GM12878 (cell line): ENCODE data around the gene FCHSD2. TPM values are rescaled to one million over a fixed set of nuclear protein-coding genes. Genes with fewer than 3 reads are reported as not detected.

Experiments used
- CHD4 ChIP-seq: fragments of 200-600 bp; sonication (generic); IDR thresholded peaks from 2 replicates; pipeline ENCODE4 v1.6.1; 2016; ENCODE audit warnings: mild to moderate bottlenecking
- ETV6 ChIP-seq, 2 experiments: fragments of 450-650 bp in 1 of 2; IDR thresholded peaks in 1 of 2; conservative IDR thresholded peaks in 1 of 2; 2 replicates each; pipeline ENCODE4 v1.6.1; 2014; ENCODE audit warnings: antibody characterized with exemption in 1 of 2, borderline replicate concordance in 1 of 2, low read depth in 1 of 2, mild to moderate bottlenecking in 1 of 2, moderate library complexity in 1 of 2
- LARP7 ChIP-seq: fragments of 450-650 bp; IDR thresholded peaks from 2 replicates; pipeline ENCODE4 v1.6.1; 2017; ENCODE audit warnings: mild to moderate bottlenecking
- MYC ChIP-seq: IDR thresholded peaks from 2 replicates; pipeline ENCODE4 v1.6.1; 2011; ENCODE audit warnings: mild to moderate bottlenecking, low read length, moderate library complexity, inconsistent platforms; ENCODE audit not compliant: insufficient read depth, insufficient replicate concordance, insufficient read length, severe bottlenecking
- NBN ChIP-seq: fragments of 450-650 bp; IDR thresholded peaks from 2 replicates; pipeline ENCODE4 v1.6.1; 2016
- NR2C1 ChIP-seq: fragments of 450-650 bp; IDR thresholded peaks from 2 replicates; pipeline ENCODE4 v1.6.1; 2017; ENCODE audit warnings: antibody characterized with exemption, mild to moderate bottlenecking, moderate library complexity
- POU2F2 ChIP-seq: IDR thresholded peaks from 3 replicates; pipeline ENCODE4 v1.6.1; 2011; ENCODE audit warnings: low read depth, mild to moderate bottlenecking, low read length, borderline replicate concordance
- STAT1 ChIP-seq: fragments of 450-650 bp; conservative IDR thresholded peaks from 2 replicates; pipeline ENCODE4 v1.6.1; 2014; ENCODE audit warnings: antibody characterized with exemption, mild to moderate bottlenecking
- TARDBP ChIP-seq: IDR thresholded peaks from 2 replicates; pipeline ENCODE4 v1.6.1; 2016; ENCODE audit warnings: borderline replicate concordance
- ZNF274 ChIP-seq: IDR thresholded peaks from one replicate; pipeline ENCODE4 v1.8.0; 2011; ENCODE audit not compliant: insufficient read length, insufficient read depth
- ZNF384 ChIP-seq: IDR thresholded peaks from 2 replicates; pipeline ENCODE4 v1.6.1; 2012; ENCODE audit warnings: low read depth, mild to moderate bottlenecking, low read length, improper control_type of control experiment, borderline replicate concordance
- polyA plus RNA-seq, 11 experiments: library from polyadenylated mRNA; depleted of rRNA in 4 of 11; unstranded in 6 of 11; stranded (reverse) in 5 of 11; fragments of >200 nt; fragmentation: Nextera tagmentation in 4 of 11; fragmentation: Illumina TruSeq in 1 of 11; extraction: Ambion mirVana in 4 of 11; extraction: Trizol in 1 of 11; gene quantifications; 1 replicate in 1 of 11; 2 replicates in 10 of 11; pipeline versions ENCODE4 v1.2.1 to v1.2.3, GENCODE V29; 2011 to 2016; ENCODE audit warnings: inconsistent platforms in 2 of 11, missing spikeins in 2 of 11, low read depth in 1 of 11
- total RNA-seq, 4 experiments: library from RNA; depleted of rRNA in 3 of 4; stranded (reverse); fragments of >200 nt in 3 of 4; fragmentation: Illumina TruSeq in 1 of 4; extraction: Trizol in 1 of 4; gene quantifications; 2 replicates each; pipeline versions ENCODE4 v1.2.1 to v1.2.3, GENCODE V29; 2013 to 2021
- TF ChIP-seq, protein P1 (sequence below): IDR thresholded peaks from 2 replicates; pipeline ENCODE4 v1.6.1; 2012; ENCODE audit warnings: low read depth, low read length, improper control_type of control experiment
- TF ChIP-seq, protein P2 (sequence below): fragments of 450-650 bp; IDR thresholded peaks from 2 replicates; pipeline ENCODE4 v1.6.1; 2017; ENCODE audit warnings: antibody characterized with exemption, mild to moderate bottlenecking, moderate library complexity
- TF ChIP-seq, protein P3 (sequence below): fragments of 450-650 bp; IDR thresholded peaks from 2 replicates; pipeline ENCODE4 v1.6.1; 2017; ENCODE audit warnings: mild to moderate bottlenecking
- TF ChIP-seq, protein P4 (sequence below): IDR thresholded peaks from 2 replicates; pipeline ENCODE4 v1.6.1; 2012; ENCODE audit warnings: improper control_type of control experiment, low read depth, low read length; ENCODE audit not compliant: insufficient replicate concordance

FCHSD2 gene
- total and polyA plus RNA-seq, 10 of the 15 experiments (the other 5 are each of a cell fraction or from before 2014, with no cell fraction given): 13.2 to 89.8 (median 47.8) TPM

DNA sequence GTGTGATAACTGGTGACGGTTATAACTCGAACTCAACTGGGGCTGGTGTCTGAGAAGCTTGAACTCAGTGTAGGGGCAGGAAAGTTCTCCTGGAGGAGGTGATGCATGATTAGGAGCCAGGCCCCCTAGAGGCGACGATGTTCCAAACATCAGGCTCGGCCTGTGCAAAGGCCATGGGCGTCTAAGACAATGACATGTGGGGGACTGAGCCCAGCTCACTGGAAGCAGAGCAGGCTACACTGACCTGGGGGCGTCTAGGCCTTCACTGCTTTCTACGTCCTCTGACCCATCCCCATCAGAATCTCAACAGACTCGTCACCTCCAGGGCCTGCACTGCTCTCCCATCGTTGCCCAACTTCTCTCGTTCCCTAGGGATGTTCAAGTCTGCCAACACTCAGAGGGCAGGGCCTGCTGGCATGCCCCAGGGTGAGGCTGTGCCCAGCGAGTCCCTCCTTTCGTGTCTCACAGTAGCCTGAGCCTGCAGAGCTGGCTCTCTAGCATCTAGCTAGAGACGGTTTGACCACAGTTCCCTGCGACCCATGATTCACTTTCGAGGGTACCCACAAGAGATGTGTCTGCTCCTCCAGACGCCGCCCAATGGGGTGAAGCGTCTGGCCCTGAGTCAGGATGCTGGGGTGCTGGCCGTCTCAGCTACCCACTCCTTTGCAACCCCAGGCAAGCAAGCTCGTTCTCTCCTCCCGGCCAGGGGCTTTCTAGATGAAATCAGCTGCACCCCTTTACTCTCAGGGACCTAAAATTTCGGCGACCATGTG is 329.0 kb downstream of the FCHSD2 start (continued):
- TF ChIP-seq, protein P1, sequence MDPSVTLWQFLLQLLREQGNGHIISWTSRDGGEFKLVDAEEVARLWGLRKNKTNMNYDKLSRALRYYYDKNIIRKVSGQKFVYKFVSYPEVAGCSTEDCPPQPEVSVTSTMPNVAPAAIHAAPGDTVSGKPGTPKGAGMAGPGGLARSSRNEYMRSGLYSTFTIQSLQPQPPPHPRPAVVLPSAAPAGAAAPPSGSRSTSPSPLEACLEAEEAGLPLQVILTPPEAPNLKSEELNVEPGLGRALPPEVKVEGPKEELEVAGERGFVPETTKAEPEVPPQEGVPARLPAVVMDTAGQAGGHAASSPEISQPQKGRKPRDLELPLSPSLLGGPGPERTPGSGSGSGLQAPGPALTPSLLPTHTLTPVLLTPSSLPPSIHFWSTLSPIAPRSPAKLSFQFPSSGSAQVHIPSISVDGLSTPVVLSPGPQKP: no peak
- 0 out of 2 replicates have a peak, but pooled peaks have one; percentile 63 for TF ChIP-seq LARP7
- peak; percentile 31; the same call in 1 of the 3 replicates for TF ChIP-seq POU2F2
- no peak for TF ChIP-seq TARDBP
- TF ChIP-seq MYC: no peak
- no peak for TF ChIP-seq ZNF384
- no peak for TF ChIP-seq CHD4
- TF ChIP-seq ETV6 (conservative IDR thresholded peaks at IDR 0.05 in 1 of 2, IDR thresholded peaks at IDR 0.05 in 1 of 2; ENCODE audit: borderline replicate concordance in 1 of 2, low read depth in 1 of 2): no peak
- TF ChIP-seq, protein P2, sequence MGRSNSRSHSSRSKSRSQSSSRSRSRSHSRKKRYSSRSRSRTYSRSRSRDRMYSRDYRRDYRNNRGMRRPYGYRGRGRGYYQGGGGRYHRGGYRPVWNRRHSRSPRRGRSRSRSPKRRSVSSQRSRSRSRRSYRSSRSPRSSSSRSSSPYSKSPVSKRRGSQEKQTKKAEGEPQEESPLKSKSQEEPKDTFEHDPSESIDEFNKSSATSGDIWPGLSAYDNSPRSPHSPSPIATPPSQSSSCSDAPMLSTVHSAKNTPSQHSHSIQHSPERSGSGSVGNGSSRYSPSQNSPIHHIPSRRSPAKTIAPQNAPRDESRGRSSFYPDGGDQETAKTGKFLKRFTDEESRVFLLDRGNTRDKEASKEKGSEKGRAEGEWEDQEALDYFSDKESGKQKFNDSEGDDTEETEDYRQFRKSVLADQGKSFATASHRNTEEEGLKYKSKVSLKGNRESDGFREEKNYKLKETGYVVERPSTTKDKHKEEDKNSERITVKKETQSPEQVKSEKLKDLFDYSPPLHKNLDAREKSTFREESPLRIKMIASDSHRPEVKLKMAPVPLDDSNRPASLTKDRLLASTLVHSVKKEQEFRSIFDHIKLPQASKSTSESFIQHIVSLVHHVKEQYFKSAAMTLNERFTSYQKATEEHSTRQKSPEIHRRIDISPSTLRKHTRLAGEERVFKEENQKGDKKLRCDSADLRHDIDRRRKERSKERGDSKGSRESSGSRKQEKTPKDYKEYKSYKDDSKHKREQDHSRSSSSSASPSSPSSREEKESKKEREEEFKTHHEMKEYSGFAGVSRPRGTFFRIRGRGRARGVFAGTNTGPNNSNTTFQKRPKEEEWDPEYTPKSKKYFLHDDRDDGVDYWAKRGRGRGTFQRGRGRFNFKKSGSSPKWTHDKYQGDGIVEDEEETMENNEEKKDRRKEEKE: no peak
- TF ChIP-seq STAT1: no peak
- TF ChIP-seq, protein P3, sequence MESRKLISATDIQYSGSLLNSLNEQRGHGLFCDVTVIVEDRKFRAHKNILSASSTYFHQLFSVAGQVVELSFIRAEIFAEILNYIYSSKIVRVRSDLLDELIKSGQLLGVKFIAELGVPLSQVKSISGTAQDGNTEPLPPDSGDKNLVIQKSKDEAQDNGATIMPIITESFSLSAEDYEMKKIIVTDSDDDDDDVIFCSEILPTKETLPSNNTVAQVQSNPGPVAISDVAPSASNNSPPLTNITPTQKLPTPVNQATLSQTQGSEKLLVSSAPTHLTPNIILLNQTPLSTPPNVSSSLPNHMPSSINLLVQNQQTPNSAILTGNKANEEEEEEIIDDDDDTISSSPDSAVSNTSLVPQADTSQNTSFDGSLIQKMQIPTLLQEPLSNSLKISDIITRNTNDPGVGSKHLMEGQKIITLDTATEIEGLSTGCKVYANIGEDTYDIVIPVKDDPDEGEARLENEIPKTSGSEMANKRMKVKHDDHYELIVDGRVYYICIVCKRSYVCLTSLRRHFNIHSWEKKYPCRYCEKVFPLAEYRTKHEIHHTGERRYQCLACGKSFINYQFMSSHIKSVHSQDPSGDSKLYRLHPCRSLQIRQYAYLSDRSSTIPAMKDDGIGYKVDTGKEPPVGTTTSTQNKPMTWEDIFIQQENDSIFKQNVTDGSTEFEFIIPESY: no peak
- no peak for TF ChIP-seq NR2C1
- TF ChIP-seq ZNF274: no peak
- peak; percentile 28; the same call in 1 of the 2 replicates for TF ChIP-seq NBN
- TF ChIP-seq, protein P4, sequence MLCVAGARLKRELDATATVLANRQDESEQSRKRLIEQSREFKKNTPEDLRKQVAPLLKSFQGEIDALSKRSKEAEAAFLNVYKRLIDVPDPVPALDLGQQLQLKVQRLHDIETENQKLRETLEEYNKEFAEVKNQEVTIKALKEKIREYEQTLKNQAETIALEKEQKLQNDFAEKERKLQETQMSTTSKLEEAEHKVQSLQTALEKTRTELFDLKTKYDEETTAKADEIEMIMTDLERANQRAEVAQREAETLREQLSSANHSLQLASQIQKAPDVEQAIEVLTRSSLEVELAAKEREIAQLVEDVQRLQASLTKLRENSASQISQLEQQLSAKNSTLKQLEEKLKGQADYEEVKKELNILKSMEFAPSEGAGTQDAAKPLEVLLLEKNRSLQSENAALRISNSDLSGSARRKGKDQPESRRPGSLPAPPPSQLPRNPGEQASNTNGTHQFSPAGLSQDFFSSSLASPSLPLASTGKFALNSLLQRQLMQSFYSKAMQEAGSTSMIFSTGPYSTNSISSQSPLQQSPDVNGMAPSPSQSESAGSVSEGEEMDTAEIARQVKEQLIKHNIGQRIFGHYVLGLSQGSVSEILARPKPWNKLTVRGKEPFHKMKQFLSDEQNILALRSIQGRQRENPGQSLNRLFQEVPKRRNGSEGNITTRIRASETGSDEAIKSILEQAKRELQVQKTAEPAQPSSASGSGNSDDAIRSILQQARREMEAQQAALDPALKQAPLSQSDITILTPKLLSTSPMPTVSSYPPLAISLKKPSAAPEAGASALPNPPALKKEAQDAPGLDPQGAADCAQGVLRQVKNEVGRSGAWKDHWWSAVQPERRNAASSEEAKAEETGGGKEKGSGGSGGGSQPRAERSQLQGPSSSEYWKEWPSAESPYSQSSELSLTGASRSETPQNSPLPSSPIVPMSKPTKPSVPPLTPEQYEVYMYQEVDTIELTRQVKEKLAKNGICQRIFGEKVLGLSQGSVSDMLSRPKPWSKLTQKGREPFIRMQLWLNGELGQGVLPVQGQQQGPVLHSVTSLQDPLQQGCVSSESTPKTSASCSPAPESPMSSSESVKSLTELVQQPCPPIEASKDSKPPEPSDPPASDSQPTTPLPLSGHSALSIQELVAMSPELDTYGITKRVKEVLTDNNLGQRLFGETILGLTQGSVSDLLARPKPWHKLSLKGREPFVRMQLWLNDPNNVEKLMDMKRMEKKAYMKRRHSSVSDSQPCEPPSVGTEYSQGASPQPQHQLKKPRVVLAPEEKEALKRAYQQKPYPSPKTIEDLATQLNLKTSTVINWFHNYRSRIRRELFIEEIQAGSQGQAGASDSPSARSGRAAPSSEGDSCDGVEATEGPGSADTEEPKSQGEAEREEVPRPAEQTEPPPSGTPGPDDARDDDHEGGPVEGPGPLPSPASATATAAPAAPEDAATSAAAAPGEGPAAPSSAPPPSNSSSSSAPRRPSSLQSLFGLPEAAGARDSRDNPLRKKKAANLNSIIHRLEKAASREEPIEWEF: no peak
